PC-3 (cell line): ENCODE results near the gene HP1BP3. TPM values are rescaled to one million over a fixed set of nuclear protein-coding genes. Genes with fewer than 3 reads are reported as not detected.
A peak's percentile ranks its signal among the peaks of the same experiment; 100 is the strongest.

Source experiments
- ATAC-seq: fragments of 200-7000 bp; cut with Tn5 transposase; 2 replicates; pipeline ENCODE4 v1.9.1; 2020; ENCODE audit warnings: mild to moderate bottlenecking, moderate library complexity
- BruUV-seq: library from RNA; stranded (reverse); fragments of 400-500 nt; replicated peaks from 2 replicates; lab custom pipeline; 2021; lab: Mats Ljungman, UMichigan
- CTCF ChIA-PET: fragments of 300-600 bp; sonication (Branson Sonifier 250); formaldehyde crosslinking; loops from one replicate; lab custom pipeline; 2022; ENCODE audit warnings: antibody characterized with exemption; lab: Charles Lee
- POLR2A ChIA-PET: fragments of 300-600 bp; sonication (Branson Sonifier 250); formaldehyde crosslinking; loops from one replicate; lab custom pipeline; 2022; ENCODE audit warnings: antibody characterized with exemption; ENCODE audit not compliant: unreplicated experiment; lab: Charles Lee
- DNase-seq: peaks from one replicate; pipeline ENCODE4 v3.0.0-alpha.2; 2015
- H2AFZ ChIP-seq: fragments of 300-600 bp; sonication (generic); 2 replicates; pipeline ENCODE4 v1.6.0; 2016; ENCODE audit warnings: antibody characterized with exemption, low read length
- H3F3A ChIP-seq: fragments of 300-600 bp; sonication (generic); one replicate; pipeline ENCODE4 v1.6.0; 2017; ENCODE audit warnings: antibody characterized with exemption, low read length, control low read depth, mild to moderate bottlenecking; ENCODE audit not compliant: unreplicated experiment
- H3K27ac ChIP-seq: fragments of 300-600 bp; sonication (generic); 2 replicates; pipeline ENCODE4 v1.5.1; 2016; ENCODE audit warnings: mild to moderate bottlenecking, low read length
- H3K27me3 ChIP-seq: fragments of 300-600 bp; sonication (generic); 2 replicates; pipeline ENCODE4 v1.6.1; 2016; ENCODE audit warnings: low read length, mixed read lengths
- H3K36me3 ChIP-seq: fragments of 300-600 bp; sonication (generic); 2 replicates; pipeline ENCODE4 v1.6.1; 2016; ENCODE audit warnings: low read depth, mixed run types, low read length, mixed read lengths
- H3K4me1 ChIP-seq: fragments of 300-600 bp; sonication (generic); 2 replicates; pipeline ENCODE4 v1.5.1; 2016; ENCODE audit warnings: low read length; ENCODE audit not compliant: insufficient read depth
- H3K4me2 ChIP-seq: fragments of 300-600 bp; sonication (generic); 2 replicates; pipeline ENCODE4 v1.6.0; 2016; ENCODE audit warnings: low read length
- H3K4me3 ChIP-seq: fragments of 300-600 bp; sonication (generic); 2 replicates; pipeline ENCODE4 v1.5.1; 2016; ENCODE audit warnings: mild to moderate bottlenecking, low read length, mixed read lengths
- H3K79me2 ChIP-seq: fragments of 300-600 bp; sonication (generic); 2 replicates; pipeline ENCODE4 v1.6.1; 2017; ENCODE audit warnings: low read length, mixed read lengths
- H3K9ac ChIP-seq: fragments of 300-600 bp; sonication (generic); 2 replicates; pipeline ENCODE4 v1.6.0; 2016; ENCODE audit warnings: mild to moderate bottlenecking, low read length
- H3K9me2 ChIP-seq: fragments of 300-600 bp; sonication (generic); replicated peaks from 2 replicates; pipeline ENCODE4 v1.6.1; 2016; ENCODE audit warnings: mixed run types, low read length, mixed read lengths
- H3K9me3 ChIP-seq: fragments of 300-600 bp; sonication (generic); 2 replicates; pipeline ENCODE4 v1.6.1; 2016; ENCODE audit warnings: low read length, mixed read lengths
- H4K20me1 ChIP-seq: fragments of 300-600 bp; sonication (generic); 2 replicates; pipeline ENCODE4 v1.6.1; 2016; ENCODE audit warnings: low read length, mixed read lengths
- EZH2 ChIP-seq: fragments of 300-600 bp; sonication (generic); IDR thresholded peaks from one replicate; pipeline ENCODE4 v1.6.1; 2017; ENCODE audit warnings: antibody characterized with exemption, mild to moderate bottlenecking, low read length; ENCODE audit not compliant: unreplicated experiment
- EZH2phosphoT487 ChIP-seq: fragments of 300-600 bp; sonication (generic); IDR thresholded peaks from 2 replicates; pipeline ENCODE4 v1.6.1; 2018; ENCODE audit warnings: mild to moderate bottlenecking, antibody characterized with exemption, low read length, borderline replicate concordance
- intact Hi-C: fragments of 100-400 bp; cut with micrococcal nuclease; formaldehyde crosslinking; loops from 2 replicates; pipeline ENCODE4 v1.9.0; 2023
- total RNA-seq: library from RNA; depleted of rRNA; stranded (reverse); fragments of >200 nt; gene quantifications from 2 replicates; pipeline ENCODE4 v1.2.3, GENCODE V29; 2014
- TF ChIP-seq, protein P1 (sequence below): fragments of 300-600 bp; sonication (generic); conservative IDR thresholded peaks from 2 replicates; pipeline ENCODE4 v1.5.1; 2017; ENCODE audit warnings: antibody characterized with exemption, low read depth, mild to moderate bottlenecking, low read length

Gene HP1BP3
- total RNA-seq, 1 experiment from 2014 or later, result 243 TPM

DNA sequence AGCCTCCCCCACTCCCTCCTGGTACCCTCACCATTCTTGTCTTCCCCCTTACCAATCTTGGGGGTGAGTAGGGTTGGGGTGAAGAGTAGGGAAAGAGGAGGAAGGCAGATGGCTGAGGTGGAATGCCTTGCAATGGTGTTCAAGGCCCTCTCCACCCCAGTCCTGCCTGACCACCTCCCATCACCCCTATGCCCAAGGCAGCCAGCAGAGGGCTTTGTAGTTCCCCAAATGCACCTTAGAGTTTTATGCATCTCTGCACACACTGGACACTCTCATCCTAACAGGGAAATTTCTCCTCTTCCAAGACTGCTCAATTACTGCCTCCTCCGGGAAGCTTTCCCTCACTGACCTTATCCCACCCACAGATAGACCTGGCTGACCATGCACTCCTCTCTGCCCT, 84.7 kb downstream of the HP1BP3 start:
- H3K4me2 ChIP-seq, result no peak overlapping the region
- no peak overlapping the region for H2AFZ ChIP-seq
- peak; percentile 54 for ATAC-seq
- H3K9ac ChIP-seq, result no peak overlapping the region
- peaks cover 16% of the 10 kb centered on the region for H3K4me1 ChIP-seq
- no peaks in the 10 kb centered on the region for H3K36me3 ChIP-seq
- no peak overlapping the region for H3K4me3 ChIP-seq
- ChIA-PET POLR2A (no interaction called here), CTCF (no interaction called here)
- H3K79me2 ChIP-seq, result no peaks in the 10 kb centered on the region
- H3K27ac ChIP-seq, result no peak overlapping the region
- H3K9me2 ChIP-seq, result no peaks in the 10 kb centered on the region
- intact Hi-C loops, result no loop called here
- H3F3A ChIP-seq, result no peaks in the 10 kb centered on the region
- no peaks in the 10 kb centered on the region for H3K9me3 ChIP-seq
- no TSS peak for BruUV-seq
- H4K20me1 ChIP-seq, result no peaks in the 10 kb centered on the region
- TF ChIP-seq EZH2 (no peak), EZH2phosphoT487 (no peak)
- TF ChIP-seq, protein P1, sequence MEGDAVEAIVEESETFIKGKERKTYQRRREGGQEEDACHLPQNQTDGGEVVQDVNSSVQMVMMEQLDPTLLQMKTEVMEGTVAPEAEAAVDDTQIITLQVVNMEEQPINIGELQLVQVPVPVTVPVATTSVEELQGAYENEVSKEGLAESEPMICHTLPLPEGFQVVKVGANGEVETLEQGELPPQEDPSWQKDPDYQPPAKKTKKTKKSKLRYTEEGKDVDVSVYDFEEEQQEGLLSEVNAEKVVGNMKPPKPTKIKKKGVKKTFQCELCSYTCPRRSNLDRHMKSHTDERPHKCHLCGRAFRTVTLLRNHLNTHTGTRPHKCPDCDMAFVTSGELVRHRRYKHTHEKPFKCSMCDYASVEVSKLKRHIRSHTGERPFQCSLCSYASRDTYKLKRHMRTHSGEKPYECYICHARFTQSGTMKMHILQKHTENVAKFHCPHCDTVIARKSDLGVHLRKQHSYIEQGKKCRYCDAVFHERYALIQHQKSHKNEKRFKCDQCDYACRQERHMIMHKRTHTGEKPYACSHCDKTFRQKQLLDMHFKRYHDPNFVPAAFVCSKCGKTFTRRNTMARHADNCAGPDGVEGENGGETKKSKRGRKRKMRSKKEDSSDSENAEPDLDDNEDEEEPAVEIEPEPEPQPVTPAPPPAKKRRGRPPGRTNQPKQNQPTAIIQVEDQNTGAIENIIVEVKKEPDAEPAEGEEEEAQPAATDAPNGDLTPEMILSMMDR, result peak; percentile 46
- no peaks in the 10 kb centered on the region for H3K27me3 ChIP-seq
- DNase-seq, result peak; percentile 33

DNA sequence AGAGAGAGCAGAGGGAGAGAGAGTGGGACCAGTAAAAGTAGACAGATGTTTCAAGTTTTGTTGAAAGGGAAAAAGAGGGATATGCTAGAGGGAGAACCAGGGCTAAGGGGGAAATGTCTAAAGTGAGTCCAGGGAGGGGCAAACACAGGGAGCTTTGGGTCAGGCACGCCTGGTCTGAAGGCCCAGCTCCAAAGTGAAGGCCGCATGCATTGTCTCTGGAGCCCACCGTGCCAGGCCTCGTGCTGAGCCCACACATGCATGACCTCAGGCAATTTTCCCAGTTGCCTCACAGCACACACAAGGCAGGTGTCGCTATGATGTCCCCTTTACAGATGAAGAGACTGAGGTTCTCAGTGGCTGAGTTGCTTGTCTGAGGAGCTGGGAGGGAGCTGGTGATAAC, 85.3 kb downstream of the HP1BP3 start:
- H3K36me3 ChIP-seq, result no peaks in the 10 kb centered on the region
- H3F3A ChIP-seq, result no peaks in the 10 kb centered on the region
- POLR2A ChIA-PET, result no interaction called here
- H3K4me2 ChIP-seq, result no peak overlapping the region
- no peaks in the 10 kb centered on the region for H3K9me3 ChIP-seq
- H3K4me1 ChIP-seq, result peaks cover 21% of the 10 kb centered on the region
- H3K4me3 ChIP-seq, result no peak overlapping the region
- no TSS peak for BruUV-seq
- TF ChIP-seq, protein P1, result no peak
- TF ChIP-seq EZH2, result no peak
- TF ChIP-seq EZH2phosphoT487, result no peak
- H3K9ac ChIP-seq, result no peak overlapping the region
- no peaks in the 10 kb centered on the region for H4K20me1 ChIP-seq
- H2AFZ ChIP-seq, result no peak overlapping the region
- H3K27ac ChIP-seq, result no peak overlapping the region
- H3K27me3 ChIP-seq, result no peaks in the 10 kb centered on the region
- CTCF ChIA-PET, result no interaction called here
- no peak for ATAC-seq
- DNase-seq, result no peak
- no peaks in the 10 kb centered on the region for H3K79me2 ChIP-seq
- intact Hi-C loops, result no loop called here
- no peaks in the 10 kb centered on the region for H3K9me2 ChIP-seq

DNA sequence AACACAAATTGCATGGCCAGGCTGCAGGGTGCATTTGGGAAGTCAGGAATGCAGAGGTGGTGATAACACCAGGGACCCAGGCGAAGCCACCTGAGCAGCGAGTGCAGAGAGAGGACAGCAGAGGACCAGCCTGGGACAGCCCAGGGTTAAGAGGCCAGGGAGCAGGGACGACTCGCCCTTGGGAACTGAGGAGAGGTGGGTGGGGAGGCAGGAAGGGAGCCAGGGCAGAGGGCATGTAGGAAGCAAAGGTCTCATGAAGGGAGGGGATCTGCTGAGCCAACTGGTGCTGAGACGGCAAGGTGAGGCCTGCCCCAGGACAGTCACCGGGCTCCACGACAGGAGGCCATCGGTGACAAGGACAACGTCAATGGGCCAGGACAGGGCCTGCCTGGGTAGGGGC, 85.7 kb downstream of the HP1BP3 start:
- Histone ChIP-seq H3K79me2 (no peaks in the 10 kb centered on the region), H3K4me2 (no peak overlapping the region), H2AFZ (no peak overlapping the region), H3K9me2 (no peaks in the 10 kb centered on the region), H3F3A (no peaks in the 10 kb centered on the region), H3K4me3 (no peak overlapping the region), H3K9ac (no peak overlapping the region), H3K27me3 (no peaks in the 10 kb centered on the region), H3K27ac (no peak overlapping the region), H3K4me1 (peaks cover 22% of the 10 kb centered on the region), H3K36me3 (no peaks in the 10 kb centered on the region), H4K20me1 (no peaks in the 10 kb centered on the region), H3K9me3 (no peaks in the 10 kb centered on the region)
- DNase-seq (no peak), ATAC-seq (no peak)
- TF ChIP-seq EZH2 (no peak), EZH2phosphoT487 (no peak)
- TF ChIP-seq, protein P1, result no peak
- CTCF ChIA-PET, result no interaction called here
- POLR2A ChIA-PET, result no interaction called here
- BruUV-seq, result no TSS peak
- intact Hi-C loops, result no loop called here
